ENCODE data around the gene PIGQ. TPM values are rescaled to one million over a fixed set of nuclear protein-coding genes. Genes with fewer than 3 reads are reported as not detected.
A peak's percentile ranks its signal among the peaks of the same experiment; 100 is the strongest.

Gene PIGQ
- total RNA-seq, 1 donor = 36.9 TPM

GRCh38 chr16:533391-534123 lies 36.2 kb upstream of the PIGQ start:
- DNase-seq (ENCODE audit: low read depth in 2 of 3, low spot score in 2 of 3) = no peak

- no peak for DNase-seq (ENCODE audit: low read depth in 2 of 3, low spot score in 2 of 3)
These were observed 35.6 kb upstream of the PIGQ start for GRCh38 chr16:534135-534534.

GRCh38 chr16:534856-535445 lies 34.8 kb upstream of the PIGQ start:
- DNase-seq (ENCODE audit: low read depth in 2 of 3, low spot score in 2 of 3) = no peak

DNA sequence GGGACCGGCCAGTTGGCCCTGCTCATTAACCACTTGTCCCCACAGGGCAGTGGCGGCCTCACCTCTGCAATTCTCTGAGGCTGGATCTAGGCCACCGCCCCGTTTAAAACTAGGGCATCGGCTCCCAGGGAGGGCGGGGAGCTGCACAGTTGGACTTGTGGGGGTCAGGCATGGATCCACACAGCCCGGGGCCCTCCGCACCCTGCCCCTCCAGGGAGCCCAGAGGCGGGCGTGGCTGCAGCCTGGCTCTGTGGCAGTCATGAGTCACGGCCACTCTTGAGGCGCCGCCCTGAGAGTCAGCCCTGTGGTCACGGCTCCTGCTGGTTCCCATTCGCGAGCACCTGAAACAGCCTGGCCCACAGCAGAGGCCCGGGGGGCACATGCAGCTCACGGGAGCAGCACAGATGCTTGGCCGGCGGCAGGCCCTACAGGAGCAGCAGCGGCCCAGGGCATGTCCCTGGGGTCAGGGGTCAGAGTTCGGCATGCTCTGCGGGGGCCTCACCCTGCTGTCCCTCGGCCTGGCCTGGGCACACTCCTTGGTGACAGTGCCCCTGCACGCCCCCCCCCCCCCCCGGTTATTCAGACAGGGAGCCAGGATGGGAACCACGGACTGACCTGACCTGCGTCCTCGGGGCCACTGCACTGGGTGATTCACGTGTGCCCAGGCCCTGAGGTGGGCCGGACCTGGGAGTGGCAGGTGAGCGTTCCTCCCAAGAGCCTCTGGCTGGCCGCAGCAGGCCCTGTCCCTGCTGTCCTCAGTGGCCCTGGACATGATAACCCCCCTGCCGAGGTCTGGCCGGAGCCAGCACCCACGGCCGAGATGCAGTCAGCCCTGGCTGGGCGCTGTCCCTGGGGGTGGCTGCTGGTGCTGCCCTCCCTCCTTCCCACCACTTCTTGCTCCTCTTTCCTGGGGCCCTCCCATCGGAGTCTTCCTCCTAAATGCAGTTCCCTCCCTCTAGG lies 34.0 kb upstream of the PIGQ start:
- no peak for DNase-seq (ENCODE audit: low read depth in 2 of 3, low spot score in 2 of 3)

- no peak for DNase-seq (ENCODE audit: low read depth in 2 of 3, low spot score in 2 of 3)
These were observed 33.0 kb upstream of the PIGQ start for GRCh38 chr16:536746-537145.

GRCh38 chr16:537415-538335 lies 32.1 kb upstream of the PIGQ start:
- no peak for DNase-seq (ENCODE audit: low read depth in 2 of 3, low spot score in 2 of 3)

- DNase-seq (ENCODE audit: low read depth in 2 of 3, low spot score in 2 of 3) = no peak
These were observed 29.8 kb upstream of the PIGQ start for GRCh38 chr16:539901-540530.

- no peak for DNase-seq (ENCODE audit: low read depth in 2 of 3, low spot score in 2 of 3)
These were observed 29.0 kb upstream of the PIGQ start for GRCh38 chr16:540645-541340.

GRCh38 chr16:543301-544164 lies 26.2 kb upstream of the PIGQ start:
- DNase-seq (ENCODE audit: low read depth in 2 of 3, low spot score in 2 of 3) = no peak

DNA sequence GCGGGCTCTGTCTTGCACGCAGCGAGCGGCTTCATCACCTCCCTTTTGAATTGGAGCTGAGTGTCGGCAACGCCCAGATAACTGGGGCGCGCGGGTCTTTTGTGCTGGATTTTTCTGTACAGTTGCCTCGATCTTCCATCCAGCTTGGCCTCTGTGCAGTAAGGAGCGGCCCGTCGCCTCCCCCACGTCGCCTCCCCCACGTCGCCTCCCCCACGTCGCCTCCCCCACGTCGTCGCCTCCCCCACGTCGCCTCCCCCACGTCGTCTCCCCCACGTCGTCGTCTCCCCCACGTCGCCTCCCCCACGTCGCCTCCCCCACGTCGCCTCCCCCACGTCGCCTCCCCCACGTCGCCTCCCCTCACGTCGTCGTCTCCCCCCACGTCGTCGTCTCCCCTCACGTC lies 25.3 kb upstream of the PIGQ start:
- no peak for DNase-seq (ENCODE audit: low read depth in 2 of 3, low spot score in 2 of 3)

DNA sequence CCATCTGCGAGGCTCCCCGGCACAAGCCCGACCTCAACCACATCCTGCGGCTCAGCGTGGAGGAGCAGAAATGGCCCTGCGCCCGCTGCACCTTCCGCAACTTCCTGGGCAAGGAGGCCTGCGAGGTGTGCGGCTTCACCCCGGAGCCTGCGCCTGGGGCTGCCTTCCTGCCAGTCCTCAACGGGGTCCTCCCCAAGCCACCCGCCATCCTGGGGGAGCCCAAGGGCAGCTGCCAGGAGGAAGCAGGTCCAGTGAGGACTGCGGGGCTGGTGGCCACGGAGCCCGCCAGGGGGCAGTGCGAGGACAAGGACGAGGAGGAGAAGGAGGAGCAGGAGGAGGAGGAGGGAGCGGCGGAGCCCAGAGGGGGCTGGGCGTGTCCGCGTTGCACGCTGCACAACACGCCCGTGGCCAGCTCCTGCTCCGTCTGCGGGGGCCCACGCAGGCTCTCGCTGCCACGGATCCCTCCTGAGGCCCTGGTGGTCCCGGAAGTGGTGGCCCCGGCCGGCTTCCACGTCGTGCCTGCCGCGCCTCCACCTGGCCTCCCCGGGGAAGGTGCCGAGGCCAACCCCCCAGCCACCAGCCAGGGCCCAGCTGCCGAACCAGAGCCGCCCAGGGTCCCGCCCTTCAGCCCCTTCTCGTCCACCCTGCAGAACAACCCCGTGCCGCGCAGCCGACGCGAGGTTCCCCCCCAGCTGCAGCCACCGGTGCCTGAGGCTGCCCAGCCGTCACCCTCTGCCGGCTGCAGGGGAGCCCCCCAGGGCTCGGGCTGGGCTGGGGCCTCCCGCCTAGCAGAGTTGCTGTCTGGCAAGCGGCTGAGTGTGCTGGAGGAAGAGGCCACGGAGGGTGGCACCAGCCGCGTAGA lies 22.6 kb upstream of the PIGQ start:
- DNase-seq (ENCODE audit: low read depth in 2 of 3, low spot score in 2 of 3) = peak in 1 of 3 donors; percentile 38

DNA sequence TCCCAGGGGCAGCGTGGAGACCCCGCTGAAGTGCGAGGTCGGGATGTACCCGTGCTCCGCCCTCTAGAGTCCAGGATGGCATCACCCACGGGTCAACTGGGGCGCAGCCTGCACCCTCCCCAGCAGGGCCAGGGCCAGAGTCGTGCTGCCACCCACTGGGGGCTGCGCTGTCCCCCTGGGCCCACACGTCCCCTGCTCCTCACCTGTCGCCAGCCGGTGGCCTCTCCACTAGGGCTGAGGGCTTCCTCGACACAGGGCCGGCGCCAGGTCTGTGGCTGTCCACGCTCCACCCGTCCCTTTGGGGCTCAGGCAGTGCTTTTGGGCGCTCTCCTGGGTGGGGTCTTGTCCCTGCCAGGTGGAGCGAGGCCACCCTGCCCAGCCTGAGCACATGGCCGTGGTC lies 21.2 kb upstream of the PIGQ start:
- no peak for DNase-seq (ENCODE audit: low read depth in 2 of 3, low spot score in 2 of 3)

DNA sequence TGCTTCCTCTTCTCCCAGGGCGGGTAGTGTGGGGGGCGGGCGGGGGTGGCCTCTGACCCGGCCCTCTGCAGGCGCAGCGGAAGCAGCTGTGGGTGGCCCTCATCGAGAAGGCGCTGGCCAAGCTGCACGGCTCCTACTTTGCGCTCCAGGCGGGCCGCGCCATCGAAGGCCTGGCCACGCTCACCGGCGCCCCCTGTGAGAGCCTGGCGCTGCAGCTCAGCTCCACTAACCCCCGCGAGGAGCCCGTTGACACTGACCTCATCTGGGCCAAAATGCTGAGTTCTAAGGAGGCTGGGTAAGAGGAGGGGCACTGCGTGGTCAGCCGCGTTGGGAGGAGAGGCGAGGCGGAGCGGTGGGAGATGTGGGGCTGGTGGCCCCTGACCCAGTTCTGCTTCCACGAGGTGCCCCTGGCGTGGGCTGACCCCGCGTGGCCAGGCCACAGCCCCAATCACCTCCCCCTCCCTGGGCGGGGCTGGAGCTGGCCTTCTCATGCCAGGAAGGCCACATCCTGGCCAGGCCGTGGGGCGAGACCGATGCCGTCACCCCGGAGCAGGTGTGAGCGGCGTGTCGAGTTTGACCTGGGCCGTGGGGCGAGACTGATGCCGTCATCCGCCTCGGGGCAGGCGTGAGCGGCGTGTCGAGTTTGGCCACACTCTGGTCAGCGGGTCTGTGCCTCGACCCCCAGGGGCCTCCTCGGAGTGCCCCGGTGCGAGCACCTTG lies 20.1 kb upstream of the PIGQ start:
- no peak for DNase-seq (ENCODE audit: low read depth in 2 of 3, low spot score in 2 of 3)

DNA sequence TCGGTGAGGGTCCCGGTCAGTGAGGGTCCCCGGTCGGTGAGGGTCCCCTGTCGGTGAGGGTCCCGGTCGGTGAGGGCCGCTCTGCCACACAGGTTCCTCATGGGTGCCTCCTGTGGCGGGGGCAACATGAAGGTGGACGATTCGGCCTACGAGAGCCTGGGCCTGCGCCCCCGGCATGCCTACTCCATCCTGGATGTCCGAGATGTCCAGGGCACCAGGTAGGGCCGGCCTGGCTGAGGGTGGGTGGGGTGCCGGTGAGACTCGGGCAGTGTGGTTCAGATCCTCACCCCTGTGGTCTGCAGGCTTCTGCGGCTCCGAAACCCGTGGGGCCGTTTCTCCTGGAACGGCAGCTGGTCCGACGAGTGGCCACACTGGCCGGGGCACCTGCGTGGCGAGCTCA lies 18.6 kb upstream of the PIGQ start:
- no peak for DNase-seq (ENCODE audit: low read depth in 2 of 3, low spot score in 2 of 3)

DNA sequence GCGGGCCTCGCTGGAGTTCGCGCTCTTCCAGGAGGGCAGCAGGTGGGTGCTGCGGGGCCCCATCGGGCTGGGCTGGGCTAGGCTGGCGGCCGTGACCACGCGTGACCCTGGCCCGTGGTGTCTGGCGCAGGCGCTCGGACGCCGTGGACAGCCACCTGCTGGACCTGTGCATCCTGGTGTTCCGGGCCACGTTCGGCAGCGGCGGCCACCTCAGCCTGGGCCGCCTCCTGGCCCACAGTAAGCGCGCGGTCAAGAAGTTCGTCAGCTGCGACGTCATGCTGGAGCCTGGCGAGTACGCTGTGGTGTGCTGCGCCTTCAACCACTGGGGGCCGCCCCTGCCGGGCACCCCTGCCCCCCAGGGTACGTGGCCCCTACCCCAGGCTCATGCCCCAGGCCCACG lies 17.6 kb upstream of the PIGQ start:
- no peak for DNase-seq (ENCODE audit: low read depth in 2 of 3, low spot score in 2 of 3)

DNA sequence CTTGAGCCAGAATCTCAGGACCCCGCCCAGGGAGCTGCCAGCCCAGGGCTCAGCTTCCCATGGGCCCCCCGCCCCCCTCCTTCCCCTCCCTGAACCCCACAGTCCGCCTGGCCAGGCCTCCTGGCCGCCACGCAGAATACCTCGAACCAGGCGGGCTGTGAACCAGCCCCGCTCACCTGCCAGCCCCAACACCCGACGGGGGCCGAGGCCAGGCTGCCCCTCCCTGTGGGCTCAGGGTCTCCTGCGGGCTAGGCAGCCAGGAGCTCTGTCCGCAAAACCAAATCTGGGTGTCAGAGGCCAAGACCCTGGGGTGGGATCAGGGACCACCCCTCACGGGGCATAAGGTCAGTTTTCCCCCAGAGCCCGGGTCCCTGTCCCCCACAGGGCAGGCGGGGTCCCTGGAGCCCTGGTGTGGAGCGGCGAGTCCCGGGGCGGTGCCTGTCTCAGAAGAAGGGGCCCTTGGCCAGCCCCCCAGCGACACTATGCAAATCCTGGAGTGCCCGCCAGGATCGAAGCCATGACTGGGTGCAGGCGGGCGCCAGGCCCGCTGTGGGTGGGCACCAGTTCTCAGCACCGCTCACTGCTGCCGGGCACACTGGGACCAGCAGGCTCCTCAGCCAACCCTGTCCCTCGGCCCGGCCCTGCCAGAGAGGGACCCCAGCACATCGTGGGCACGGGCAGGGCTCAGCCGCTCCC lies 16.0 kb upstream of the PIGQ start:
- no peak for DNase-seq (ENCODE audit: low read depth in 2 of 3, low spot score in 2 of 3)

Data from hematopoietic multipotent progenitor cell (in vitro differentiated cells).